Activated CD4-positive, alpha-beta T cell treated with anti-CD3 and anti-CD28 coated beads, Interleukin-2, amount 50 U/mL, for 24 hours (primary cell): ENCODE data around the gene TFF3.

Experiments
- DNase-seq, 2 donors: peaks; one replicate each; pipeline ENCODE4 v3.0.0-alpha.2; 2020; ENCODE audit warnings: low read depth in 1 of 2, low spot score in 1 of 2

Gene TFF3

GRCh38 chr21:42272109-42272962 is 42.9 kb downstream of the TFF3 start:
- no peak for DNase-seq

- DNase-seq: no peak
Measured at GRCh38 chr21:42271065-42271464, 44.1 kb downstream of the TFF3 start.

GRCh38 chr21:42269386-42269785 is 45.8 kb downstream of the TFF3 start:
- no peak for DNase-seq

DNA sequence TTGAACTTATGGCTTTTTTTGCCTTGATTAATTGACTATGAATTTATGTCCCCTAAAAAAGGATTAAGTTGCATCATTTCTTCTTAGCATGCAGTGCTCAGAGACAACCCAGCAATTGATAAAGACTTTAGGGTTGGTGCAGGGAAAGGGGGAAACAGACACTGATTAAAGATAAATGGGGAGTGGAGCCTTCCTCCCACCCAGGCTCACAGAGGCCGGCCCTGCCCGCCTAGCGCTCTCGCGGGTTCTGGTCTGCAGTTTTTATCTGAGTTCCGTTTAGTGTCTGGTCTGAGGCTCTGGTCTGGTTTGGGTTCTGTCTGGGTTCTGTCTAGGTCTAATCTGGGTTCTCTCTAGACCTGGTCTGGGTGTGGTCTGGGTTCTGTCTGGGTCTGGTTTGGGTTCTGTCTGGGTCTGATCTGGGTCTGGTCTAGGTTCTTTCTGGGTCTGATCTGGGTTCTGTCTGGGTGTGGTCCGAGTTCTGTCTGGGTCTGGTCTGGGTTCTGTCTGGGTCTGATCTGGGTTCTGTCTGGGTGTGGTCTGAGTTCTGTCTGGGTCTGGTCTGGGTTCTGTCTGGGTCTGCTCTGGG is 48.1 kb downstream of the TFF3 start:
- DNase-seq: no peak

DNA sequence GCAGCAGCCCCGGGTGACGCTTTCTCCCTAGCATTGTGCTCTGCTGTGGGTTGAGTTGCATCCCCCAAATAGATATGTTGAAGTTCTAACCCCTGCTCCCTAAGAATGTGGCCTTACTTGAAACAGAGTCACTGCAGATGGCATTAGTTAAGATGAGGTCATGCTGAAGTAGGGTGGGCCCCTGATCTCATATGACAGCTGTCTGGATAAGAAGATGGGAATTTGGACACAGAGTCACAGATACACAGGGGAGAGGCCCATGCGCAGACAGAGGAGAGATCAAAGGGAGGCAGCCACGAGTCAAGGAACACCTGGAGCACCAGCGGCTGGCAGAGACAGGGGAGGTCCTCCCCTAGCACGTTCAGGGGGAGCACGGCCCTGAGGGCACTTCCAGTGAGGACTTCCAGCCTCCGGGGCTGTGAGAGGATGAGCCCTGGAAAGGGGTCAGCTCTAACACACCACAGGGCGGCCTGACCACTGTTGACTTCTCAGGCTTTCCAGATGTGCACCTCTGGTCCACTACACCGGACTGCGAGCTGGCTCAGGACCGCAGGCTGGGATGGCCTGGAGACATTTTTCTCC is 49.9 kb downstream of the TFF3 start:
- DNase-seq: no peak

DNA sequence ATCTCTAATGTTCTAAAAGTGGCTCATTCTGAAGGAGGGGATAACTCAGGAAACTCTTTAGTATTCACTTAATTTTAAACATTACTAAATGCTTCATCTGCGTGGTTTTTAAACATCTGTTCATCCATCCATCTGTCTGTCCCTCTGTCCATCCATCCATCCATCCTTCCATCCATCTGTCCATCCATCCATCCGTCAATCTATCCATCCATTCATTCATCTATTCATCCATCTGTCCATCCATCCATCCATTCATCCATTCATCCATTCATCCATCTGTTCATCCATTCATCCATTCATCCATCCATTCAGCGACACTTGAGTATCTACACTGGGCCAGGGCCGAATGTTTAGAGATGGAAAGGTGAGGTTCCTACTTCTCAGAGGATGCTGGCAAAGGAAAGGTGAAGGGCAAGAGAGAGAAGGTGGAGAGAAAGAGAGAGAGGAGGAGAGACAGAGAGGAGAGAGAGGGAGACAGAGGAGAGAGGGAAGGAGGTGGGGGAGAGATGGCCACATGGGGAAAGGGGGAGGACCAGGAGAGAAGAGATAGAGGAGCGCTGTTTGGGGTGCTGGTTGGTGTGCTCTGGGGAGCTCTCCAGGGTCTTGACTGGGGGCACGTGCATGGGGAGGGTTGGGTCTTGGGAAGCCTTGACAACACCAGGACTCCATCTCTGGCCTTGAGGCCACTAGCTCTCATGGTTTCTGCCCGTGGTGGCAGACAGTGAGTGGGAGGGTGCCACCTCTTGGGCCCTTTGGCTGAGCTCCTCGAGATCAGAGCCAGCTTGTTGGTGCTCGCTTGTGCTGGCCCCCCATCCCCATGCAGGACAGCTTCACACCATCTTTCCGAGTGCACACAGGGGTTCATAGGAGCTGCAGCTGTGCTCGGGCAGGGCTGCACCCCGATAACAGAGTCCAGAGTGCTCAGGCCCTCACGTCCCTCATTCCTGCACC is 50.7 kb downstream of the TFF3 start:
- DNase-seq: no peak

DNA sequence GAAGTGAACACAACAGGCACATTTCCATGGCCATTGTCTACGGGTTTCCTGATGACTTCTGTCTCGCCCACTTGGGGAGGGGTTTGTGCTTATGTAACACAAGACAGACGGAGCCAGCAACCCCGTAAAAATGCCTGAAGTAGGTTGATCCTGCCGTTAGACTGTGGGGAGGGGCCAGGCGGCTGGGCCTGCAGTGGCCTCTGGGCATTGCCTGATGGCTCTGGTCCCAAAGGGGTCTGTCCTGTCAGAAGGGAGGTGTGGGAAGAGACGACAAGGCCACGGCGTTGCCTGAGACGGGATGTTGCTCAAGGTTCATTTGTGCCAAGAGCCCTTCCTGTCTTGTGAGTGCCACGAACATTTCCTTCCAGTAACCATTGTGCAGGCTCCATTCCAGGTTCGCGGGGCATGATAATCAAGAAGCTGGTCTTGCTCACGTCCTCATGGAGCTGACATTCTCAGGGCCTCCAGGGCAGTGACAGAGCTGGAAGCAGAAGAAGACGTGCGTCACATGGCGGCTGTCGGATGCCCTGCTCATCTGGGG is 51.5 kb downstream of the TFF3 start:
- DNase-seq: no peak

DNA sequence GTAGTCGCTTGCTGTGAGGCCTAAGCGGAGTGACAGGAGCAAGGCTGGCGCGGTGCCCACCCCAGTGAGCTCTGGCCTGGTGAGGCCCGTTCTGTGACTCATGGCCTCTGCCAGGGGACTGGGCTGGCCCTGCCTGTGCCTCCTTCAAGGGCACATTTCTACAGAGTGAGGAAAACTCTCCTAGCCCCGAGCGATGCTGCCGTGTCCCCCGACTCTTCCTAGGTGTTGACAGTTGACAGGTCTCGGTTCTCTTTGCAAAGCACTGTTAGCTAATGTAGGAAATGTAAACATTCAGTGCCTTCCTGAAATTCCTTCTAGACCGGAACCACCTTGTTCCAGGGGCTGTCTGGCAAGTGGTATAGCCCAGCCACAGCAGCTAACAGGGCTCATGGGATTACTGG is 52.4 kb downstream of the TFF3 start:
- no peak for DNase-seq

- no peak for DNase-seq
Measured at GRCh38 chr21:42261829-42262200, 53.4 kb downstream of the TFF3 start.
